Measurements from ENCODE around the gene UTS2R.

DNA sequence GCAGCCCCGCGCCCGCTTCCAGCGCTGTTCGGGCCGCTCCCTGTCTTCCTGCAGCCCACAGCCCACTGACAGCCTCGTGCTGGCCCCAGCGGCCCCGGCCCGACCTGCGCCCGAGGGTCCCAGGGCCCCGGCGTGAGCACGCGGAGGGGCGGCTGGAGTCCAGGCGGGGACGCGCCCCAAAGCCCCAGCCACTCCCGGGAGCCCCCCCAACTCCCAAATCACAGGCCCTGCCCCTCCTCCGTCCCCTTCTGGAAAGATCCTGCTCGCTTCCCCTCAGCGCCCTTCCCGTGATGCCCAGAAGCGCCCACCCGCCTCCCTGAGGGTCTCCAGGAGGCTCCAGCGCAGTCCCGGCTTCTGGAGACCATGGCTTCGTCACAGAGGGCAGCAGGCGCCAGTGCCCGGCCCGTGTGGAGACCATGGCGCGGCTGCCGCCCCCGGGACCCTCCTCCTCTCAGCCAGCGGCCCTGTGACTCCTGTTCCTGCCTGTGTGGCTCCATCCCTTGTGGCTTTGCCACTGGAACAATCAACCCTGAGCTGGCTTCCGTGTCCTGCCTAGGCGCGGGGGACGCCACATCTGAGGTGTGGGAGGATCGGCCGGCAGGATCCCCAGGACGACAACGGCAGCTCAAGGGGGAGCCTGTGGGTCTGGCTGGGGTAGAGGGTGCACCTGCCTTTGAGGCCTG is 3.9 kb downstream of the UTS2R start:
- TF ChIP-seq, protein P1, sequence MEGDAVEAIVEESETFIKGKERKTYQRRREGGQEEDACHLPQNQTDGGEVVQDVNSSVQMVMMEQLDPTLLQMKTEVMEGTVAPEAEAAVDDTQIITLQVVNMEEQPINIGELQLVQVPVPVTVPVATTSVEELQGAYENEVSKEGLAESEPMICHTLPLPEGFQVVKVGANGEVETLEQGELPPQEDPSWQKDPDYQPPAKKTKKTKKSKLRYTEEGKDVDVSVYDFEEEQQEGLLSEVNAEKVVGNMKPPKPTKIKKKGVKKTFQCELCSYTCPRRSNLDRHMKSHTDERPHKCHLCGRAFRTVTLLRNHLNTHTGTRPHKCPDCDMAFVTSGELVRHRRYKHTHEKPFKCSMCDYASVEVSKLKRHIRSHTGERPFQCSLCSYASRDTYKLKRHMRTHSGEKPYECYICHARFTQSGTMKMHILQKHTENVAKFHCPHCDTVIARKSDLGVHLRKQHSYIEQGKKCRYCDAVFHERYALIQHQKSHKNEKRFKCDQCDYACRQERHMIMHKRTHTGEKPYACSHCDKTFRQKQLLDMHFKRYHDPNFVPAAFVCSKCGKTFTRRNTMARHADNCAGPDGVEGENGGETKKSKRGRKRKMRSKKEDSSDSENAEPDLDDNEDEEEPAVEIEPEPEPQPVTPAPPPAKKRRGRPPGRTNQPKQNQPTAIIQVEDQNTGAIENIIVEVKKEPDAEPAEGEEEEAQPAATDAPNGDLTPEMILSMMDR (IDR thresholded peaks at IDR 0.05) = no peak
- no peak for TF ChIP-seq POLR2A (IDR thresholded peaks at IDR 0.05)
- TF ChIP-seq EP300 (IDR thresholded peaks at IDR 0.05) = no peak
